ENCODE measurements around the gene RPA4. TPM values are rescaled to one million over a fixed set of nuclear protein-coding genes. Genes with fewer than 3 reads are reported as not detected.

The RPA4 gene, protein sequence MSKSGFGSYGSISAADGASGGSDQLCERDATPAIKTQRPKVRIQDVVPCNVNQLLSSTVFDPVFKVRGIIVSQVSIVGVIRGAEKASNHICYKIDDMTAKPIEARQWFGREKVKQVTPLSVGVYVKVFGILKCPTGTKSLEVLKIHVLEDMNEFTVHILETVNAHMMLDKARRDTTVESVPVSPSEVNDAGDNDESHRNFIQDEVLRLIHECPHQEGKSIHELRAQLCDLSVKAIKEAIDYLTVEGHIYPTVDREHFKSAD
- total RNA-seq (ENCODE audit: low replicate concordance): 0.45 and 1.4 TPM in 2 replicates

DNA sequence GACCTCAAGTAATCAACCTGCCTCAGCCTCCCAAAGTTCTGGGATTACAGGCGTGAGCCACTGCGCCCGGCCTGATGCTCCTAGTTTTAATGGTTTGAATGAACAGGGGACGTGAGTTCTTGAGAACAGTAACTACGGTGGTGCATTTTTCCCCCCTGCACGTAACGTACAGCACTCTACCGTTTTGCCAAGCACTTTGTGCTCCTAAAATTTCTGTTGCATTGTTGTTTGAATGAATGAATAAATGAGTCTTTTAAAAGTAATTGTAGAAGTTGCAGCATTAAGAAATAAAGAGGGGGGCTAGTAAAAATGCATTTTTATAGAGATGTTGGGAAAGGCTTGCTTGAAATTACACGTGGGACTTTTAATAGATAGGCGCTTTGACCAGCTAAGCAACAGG, at the start of gene RPA4:
Gene RPA4, plus strand, starts transcription at position 301 of the 400 bp plus-strand sequence. CDS start 403 bp downstream, outside the sequence.

Other genes with a start within 250 kb of the RPA4 start
- gene DIAPH2, start 199.1 kb upstream of the RPA4 start, total RNA-seq (ENCODE audit: low replicate concordance): 8.0 and 12.5 TPM in 2 replicates

Measured in smooth muscle cell of the coronary artery (primary cell).